Stimulated activated memory B cell treated with anti-CD40 and anti-IgM and Interleukin-4, amounts not matched to agents 10 μg/mL and 1 μg/mL and 100 μg/mL, for 72 hours (primary cell): ENCODE measurements around the gene PCLO.
"Not testable (repeated sequence)": the region's sequence is repeated elsewhere in the genome, so short reads cannot be mapped to it uniquely, and the experiment has no call there.

ENCODE experiments used
- ATAC-seq: fragments of 150-1000 bp; cut with Tn5 transposase; 2 replicates; pipeline ENCODE4 v1.10.0; 2021
- H3K27ac Mint-ChIP-seq: one replicate; pipeline ENCODE4 v1.8.0; 2022; ENCODE audit warnings: mild to moderate bottlenecking, mixed read lengths
- H3K27me3 Mint-ChIP-seq: one replicate; pipeline ENCODE4 v1.8.0; 2022; ENCODE audit warnings: mixed read lengths
- H3K36me3 Mint-ChIP-seq: one replicate; pipeline ENCODE4 v1.8.0; 2022; ENCODE audit warnings: mixed read lengths
- H3K4me1 Mint-ChIP-seq: one replicate; pipeline ENCODE4 v1.8.0; 2022; ENCODE audit warnings: mixed read lengths
- H3K4me3 Mint-ChIP-seq: one replicate; pipeline ENCODE4 v1.8.0; 2022; ENCODE audit warnings: mild to moderate bottlenecking, moderate library complexity, mixed read lengths
- H3K9me3 Mint-ChIP-seq: one replicate; pipeline ENCODE4 v1.8.0; 2022; ENCODE audit warnings: mixed read lengths

The PCLO gene

DNA sequence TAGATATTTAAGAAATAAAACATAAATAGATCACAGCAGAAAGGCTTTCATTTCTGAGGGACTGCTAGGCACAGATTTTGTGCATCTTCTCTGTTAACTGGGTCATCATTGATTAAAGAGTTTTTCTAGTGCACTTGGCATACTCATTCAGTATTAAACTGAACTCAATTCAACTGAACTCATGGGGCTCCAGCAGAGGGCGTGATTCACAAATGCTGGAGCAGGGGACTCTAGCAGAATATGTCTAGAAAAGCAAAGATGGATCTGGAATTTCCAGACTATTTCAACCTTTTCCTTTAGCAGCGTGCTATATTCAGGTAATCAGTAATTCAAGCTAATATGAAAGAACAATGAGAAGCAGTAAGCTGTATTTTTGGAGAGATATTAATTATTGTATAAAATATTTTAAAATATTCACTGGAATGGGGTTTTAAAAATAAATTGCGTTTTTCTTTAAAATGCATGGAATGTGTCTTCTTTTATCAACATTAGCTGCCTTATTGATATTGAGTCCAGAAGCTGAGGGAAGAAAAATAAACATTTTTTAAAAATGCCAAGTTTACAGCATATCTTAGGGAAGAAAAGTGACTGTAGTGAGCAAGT, 422.3 kb downstream of the PCLO start:
- no peaks in the 10 kb centered on the region for H3K27me3 Mint-ChIP-seq
- no peaks in the 10 kb centered on the region for H3K4me1 Mint-ChIP-seq
- H3K36me3 Mint-ChIP-seq: no peaks in the 10 kb centered on the region
- no peak for ATAC-seq
- no peak overlapping the region for H3K27ac Mint-ChIP-seq
- no peak overlapping the region for H3K4me3 Mint-ChIP-seq
- H3K9me3 Mint-ChIP-seq: peaks cover 3% of the 10 kb centered on the region

DNA sequence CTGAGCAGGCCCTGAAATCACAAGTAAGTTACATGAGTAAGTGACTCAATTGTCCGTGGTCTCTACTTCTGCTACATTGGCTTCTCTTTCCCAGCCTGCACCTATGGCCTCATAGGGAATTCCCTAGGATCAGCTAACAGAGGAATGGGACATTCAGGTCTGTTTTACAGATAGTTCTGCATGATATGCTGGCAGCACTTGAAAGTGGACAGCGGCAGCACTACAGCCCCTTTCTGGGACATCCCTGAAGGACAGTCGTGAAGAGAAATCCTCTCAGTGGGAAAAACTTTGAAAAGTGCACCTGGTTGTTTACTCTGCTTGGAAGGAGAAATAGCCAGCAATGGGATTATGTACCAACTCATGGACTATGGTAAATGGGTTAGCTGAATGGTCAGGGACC, 426.1 kb downstream of the PCLO start:
- no peak overlapping the region for H3K4me3 Mint-ChIP-seq
- H3K27me3 Mint-ChIP-seq: no peaks in the 10 kb centered on the region
- no peaks in the 10 kb centered on the region for H3K9me3 Mint-ChIP-seq
- H3K27ac Mint-ChIP-seq: no peak overlapping the region
- ATAC-seq: no peak
- H3K36me3 Mint-ChIP-seq: no peaks in the 10 kb centered on the region
- H3K4me1 Mint-ChIP-seq: no peaks in the 10 kb centered on the region

DNA sequence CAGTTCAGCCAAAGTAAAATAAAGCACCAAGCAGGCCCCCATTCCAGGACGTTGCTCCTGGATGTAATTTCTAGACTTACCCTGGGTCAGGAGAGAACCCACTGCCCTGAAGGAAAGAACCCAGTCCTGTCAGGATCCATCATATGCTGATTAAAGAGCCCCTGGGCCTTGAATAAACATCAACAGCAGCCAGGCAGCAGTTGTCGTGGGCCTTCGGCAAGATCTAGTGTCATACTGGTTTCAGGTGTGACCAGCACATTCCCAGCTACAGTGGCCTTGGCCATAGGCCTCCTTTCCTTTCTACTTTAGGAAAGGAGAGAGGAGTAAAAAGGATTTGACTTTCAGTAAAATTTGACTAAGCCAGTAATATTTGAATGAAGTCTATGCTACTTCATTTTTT, 430.0 kb downstream of the PCLO start:
- Mint-ChIP-seq H3K4me1 (no peaks in the 10 kb centered on the region), H3K9me3 (no peaks in the 10 kb centered on the region), H3K27me3 (no peaks in the 10 kb centered on the region), H3K36me3 (no peaks in the 10 kb centered on the region), H3K27ac (no peak overlapping the region), H3K4me3 (no peak overlapping the region)
- ATAC-seq: no peak

DNA sequence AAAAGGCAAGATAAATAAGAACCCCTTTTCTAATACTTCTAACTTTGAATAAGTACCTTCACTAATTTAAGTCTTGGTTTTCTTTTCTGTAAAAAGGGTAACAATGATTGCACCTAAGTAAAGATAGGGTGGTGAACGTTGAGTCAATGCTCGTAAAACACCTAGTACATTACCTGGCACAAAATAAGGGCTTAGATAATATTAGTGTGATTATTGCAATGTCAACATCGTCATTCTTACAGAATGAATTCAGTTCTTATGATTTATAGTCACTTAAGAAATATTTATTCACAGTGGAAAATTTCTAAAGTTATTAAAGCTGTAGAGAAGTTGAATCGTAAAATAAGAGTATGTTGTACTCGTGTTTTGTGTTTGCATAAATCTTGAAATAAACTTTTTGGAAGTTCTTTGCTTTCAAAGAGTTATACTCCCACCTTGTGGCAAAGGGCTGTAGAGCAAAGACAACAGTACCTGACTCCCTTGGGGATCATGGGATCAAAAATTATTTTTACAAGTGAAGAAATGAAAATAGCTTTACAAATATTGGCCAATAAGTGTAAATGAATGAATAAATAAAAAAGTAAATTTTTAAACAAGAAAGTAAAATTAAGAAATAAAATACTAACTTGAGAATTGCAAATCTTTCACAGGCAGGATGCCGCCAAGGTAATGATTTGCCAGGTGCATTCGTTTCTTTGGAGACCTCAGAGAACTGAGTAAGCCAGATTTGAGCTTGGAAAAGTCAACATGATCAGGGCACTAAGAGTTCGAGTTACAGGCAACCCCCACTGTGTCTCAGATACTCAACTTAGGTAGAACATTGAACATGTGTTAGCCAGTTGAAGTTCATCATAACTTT, 433.3 kb downstream of the PCLO start:
- Mint-ChIP-seq H3K4me1 (no peaks in the 10 kb centered on the region), H3K4me3 (no peak overlapping the region), H3K27me3 (no peaks in the 10 kb centered on the region), H3K9me3 (no peaks in the 10 kb centered on the region), H3K27ac (no peak overlapping the region), H3K36me3 (no peaks in the 10 kb centered on the region)
- ATAC-seq: no peak

DNA sequence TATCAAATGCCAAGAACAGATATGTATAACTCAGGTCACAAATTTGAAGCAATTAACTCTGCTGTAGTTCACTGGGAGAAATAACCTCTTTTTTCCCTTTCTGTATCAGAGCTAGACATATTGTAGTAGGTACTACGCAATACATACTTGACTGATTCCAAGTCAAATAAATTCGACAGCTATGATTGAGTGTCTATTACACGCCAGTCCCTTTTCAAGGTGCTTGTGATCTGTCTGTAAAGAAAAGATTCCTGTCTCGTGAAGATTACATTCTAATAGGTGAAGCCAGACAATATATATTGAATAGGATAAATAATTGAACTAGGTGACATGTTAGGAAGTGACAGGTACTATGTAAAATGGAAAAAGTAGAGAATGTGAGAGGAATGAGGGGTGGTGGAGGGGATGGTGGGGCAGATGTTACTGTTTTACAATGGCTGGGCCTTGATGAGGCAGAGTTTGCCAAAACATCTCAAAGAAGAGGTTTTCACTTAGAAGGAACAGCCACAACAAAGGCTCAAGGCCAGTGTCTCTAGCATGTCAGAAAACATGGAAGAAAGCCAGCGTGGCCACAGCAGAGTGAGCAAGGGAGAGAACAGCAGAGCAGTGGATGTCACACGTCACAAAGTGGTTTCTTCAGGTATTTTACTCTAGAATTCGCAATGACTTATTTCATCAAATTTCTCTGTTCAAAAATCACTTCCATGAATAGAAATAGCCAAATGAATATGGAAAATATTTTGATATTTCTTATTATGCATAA, 436.5 kb downstream of the PCLO start:
- Mint-ChIP-seq H3K9me3 (no peaks in the 10 kb centered on the region), H3K36me3 (no peaks in the 10 kb centered on the region), H3K27me3 (no peaks in the 10 kb centered on the region), H3K27ac (no peak overlapping the region), H3K4me3 (no peak overlapping the region), H3K4me1 (no peaks in the 10 kb centered on the region)
- ATAC-seq: no peak

DNA sequence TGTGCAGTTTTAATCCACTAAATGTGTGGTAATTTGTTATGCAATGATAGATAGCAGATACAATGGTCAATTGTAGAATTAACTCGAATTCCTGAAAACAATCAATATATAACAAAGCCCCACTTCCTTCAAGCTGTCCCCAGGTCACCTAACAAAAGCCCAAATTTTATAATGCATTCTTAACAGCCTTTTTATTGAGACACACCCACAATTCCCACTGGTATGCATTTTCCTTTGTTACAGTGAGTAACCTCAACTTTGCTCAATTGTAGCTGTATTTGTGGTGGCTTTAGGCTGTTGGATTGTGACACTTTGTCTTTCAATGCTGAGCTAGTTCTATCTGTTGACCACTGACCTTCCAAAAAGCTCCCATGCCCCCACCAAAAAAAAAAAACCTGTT, 439.3 kb downstream of the PCLO start:
- Mint-ChIP-seq H3K9me3 (no peaks in the 10 kb centered on the region), H3K27ac (no peak overlapping the region), H3K4me3 (no peak overlapping the region)

GRCh38 chr7:82722946-82723345, 439.7 kb downstream of the PCLO start:
- H3K27me3 Mint-ChIP-seq: no peaks in the 10 kb centered on the region
- H3K27ac Mint-ChIP-seq: no peak overlapping the region
- ATAC-seq: peak; percentile 47
- H3K4me1 Mint-ChIP-seq: no peaks in the 10 kb centered on the region
- no peak overlapping the region for H3K4me3 Mint-ChIP-seq
- no peaks in the 10 kb centered on the region for H3K9me3 Mint-ChIP-seq
- H3K36me3 Mint-ChIP-seq: no peaks in the 10 kb centered on the region

More for the DNA sequence above, 439.3 kb downstream of the PCLO start:
- H3K27me3 Mint-ChIP-seq: no peaks in the 10 kb centered on the region
- ATAC-seq: no peak
- no peaks in the 10 kb centered on the region for H3K36me3 Mint-ChIP-seq
- H3K4me1 Mint-ChIP-seq: no peaks in the 10 kb centered on the region

DNA sequence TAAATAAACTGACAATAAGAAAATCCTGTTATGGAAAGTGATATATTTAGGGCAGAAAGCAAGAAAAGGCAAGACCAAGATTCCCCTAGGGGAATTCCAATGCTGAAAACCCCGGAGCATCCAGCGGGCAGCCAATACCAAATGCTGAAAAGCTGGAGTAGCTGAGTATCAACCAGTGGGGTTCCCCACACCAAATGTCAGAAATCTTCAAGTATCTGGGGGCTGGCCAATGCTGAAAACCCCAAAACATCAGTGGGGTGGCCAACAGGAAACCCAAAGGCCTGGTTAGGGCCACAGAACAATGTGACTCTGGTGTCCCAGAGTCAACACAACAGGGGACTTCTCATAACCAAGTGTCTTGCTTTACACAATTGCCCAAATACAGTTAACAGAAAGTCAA, 447.3 kb downstream of the PCLO start:
- ATAC-seq: no peak
- Mint-ChIP-seq H3K9me3 (peaks cover 3% of the 10 kb centered on the region), H3K27me3 (no peaks in the 10 kb centered on the region), H3K27ac (no peak overlapping the region), H3K36me3 (no peaks in the 10 kb centered on the region), H3K4me1 (no peaks in the 10 kb centered on the region), H3K4me3 (no peak overlapping the region)

- Mint-ChIP-seq H3K27ac (no peak overlapping the region), H3K36me3 (no peaks in the 10 kb centered on the region), H3K4me1 (no peaks in the 10 kb centered on the region), H3K4me3 (no peak overlapping the region), H3K9me3 (peaks cover 3% of the 10 kb centered on the region), H3K27me3 (no peaks in the 10 kb centered on the region)
- ATAC-seq: no peak
Observed at GRCh38 chr7:82714883-82715282, 447.8 kb downstream of the PCLO start.

DNA sequence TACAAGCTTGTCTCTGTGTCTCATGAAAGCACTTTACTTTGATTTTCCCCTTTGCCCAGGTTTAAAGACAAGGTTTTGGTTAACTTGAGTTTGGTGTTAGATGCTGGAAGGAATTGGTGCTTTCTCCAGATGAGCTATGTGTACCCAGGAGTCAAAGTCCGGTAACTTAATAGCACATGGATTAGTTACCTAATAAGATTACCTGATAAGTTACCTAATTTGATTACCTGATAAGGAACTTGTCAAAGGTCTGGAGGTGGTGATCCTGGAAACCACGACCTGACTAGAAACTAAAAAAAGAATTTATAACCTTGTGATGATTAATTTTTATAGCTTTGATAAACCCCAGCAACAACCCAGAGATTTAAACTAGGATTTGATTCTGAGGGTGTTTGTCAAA, 449.2 kb downstream of the PCLO start:
- Mint-ChIP-seq H3K36me3 (no peaks in the 10 kb centered on the region), H3K4me3 (no peak overlapping the region), H3K27me3 (no peaks in the 10 kb centered on the region), H3K27ac (no peak overlapping the region), H3K4me1 (no peaks in the 10 kb centered on the region), H3K9me3 (peaks cover 3% of the 10 kb centered on the region)
- ATAC-seq: no peak

DNA sequence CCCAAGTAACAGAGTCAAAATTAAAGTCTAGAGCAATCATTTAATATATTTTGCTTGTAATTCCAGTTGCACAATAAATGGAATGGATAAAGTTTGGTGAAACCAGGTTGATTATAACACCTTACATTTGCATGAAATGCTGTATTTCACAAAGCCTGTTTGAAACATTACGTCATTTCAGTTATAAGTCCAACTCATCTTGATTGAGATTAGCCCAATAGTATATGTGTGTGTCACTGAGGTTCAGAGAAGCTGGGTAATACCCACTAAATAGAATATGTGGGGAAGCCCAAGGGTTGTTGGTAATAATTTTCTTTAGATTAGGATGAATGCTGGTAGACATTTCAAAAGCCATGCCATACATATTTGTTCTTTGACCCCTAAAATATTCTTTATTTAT, 456.3 kb downstream of the PCLO start:
- H3K36me3 Mint-ChIP-seq, H3K4me1 Mint-ChIP-seq, ATAC-seq, H3K27ac Mint-ChIP-seq, H3K4me3 Mint-ChIP-seq, H3K27me3 Mint-ChIP-seq, H3K9me3 Mint-ChIP-seq: not testable (repeated sequence)

- no peaks in the 10 kb centered on the region for H3K9me3 Mint-ChIP-seq
- ATAC-seq: no peak
- H3K4me1 Mint-ChIP-seq: no peaks in the 10 kb centered on the region
- no peak overlapping the region for H3K4me3 Mint-ChIP-seq
- H3K27ac Mint-ChIP-seq: no peak overlapping the region
- H3K36me3 Mint-ChIP-seq: no peaks in the 10 kb centered on the region
- H3K27me3 Mint-ChIP-seq: no peaks in the 10 kb centered on the region
Observed at GRCh38 chr7:82705517-82706260, 457.0 kb downstream of the PCLO start.

DNA sequence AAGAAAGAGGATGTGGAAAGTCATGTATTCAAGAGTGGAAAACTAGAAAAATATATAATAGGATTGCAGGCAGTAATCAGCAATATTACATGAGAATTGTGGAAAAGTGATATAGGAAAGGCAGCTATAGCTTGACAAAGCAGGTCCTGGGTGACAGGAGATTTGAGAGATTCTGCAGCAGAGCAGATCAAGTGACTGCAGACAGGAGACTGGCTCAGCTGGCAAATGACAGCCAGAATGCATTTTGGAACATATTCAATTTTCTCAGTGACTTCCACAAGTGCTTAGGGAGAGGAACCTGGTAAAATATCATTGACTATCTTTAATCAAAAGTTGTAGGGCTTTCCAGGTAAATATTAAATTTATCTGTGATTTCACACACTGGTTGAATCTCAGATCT, 458.6 kb downstream of the PCLO start:
- H3K27me3 Mint-ChIP-seq: no peaks in the 10 kb centered on the region
- no peaks in the 10 kb centered on the region for H3K4me1 Mint-ChIP-seq
- H3K27ac Mint-ChIP-seq: no peak overlapping the region
- no peaks in the 10 kb centered on the region for H3K36me3 Mint-ChIP-seq
- H3K9me3 Mint-ChIP-seq: no peaks in the 10 kb centered on the region
- no peak for ATAC-seq
- H3K4me3 Mint-ChIP-seq: no peak overlapping the region
